ENCODE results near the gene CEBPZOS. TPM values are rescaled to one million over a fixed set of nuclear protein-coding genes. Genes with fewer than 3 reads are reported as not detected.
"Not testable (repeated sequence)": the region's sequence is repeated elsewhere in the genome, so short reads cannot be mapped to it uniquely, and the experiment has no call there.

Gene CEBPZOS
- total RNA-seq, 4 donors from 2014 or later, result 18.0 to 28.2 (median 21.8) TPM

- Histone ChIP-seq H3K4me1 (peaks cover 0 to 5% (median 0%) of the 10 kb centered on the region in 4 donors), H3K36me3 (no peaks in the 10 kb centered on the region), H3K27ac (peak overlapping the region in 2 of 4 donors; percentile 81 to 92), H3K27me3 (no peaks in the 10 kb centered on the region), H3K9me3 (no peaks in the 10 kb centered on the region), H3K4me3 (no peak overlapping the region)
- no peak for DNase-seq (ENCODE audit: low spot score in 2 of 2)
- WGBS, 2 donors, result 39 to 44% methylated on average over 4 of the region's 4 CpGs
- TF ChIP-seq EP300 (IDR thresholded peaks at IDR 0.05) (no peak), CTCF (IDR thresholded peaks at IDR 0.05) (no peak)
Observed at GRCh38 chr2:37191253-37191652, 5.0 kb upstream of the CEBPZOS start.

- Histone ChIP-seq H3K4me3 (no peak overlapping the region), H3K4me1 (peaks cover 0 to 5% (median 0%) of the 10 kb centered on the region in 4 donors), H3K27ac (peak overlapping the region in 2 of 4 donors; percentile 81 to 92), H3K9me3 (no peaks in the 10 kb centered on the region), H3K36me3 (no peaks in the 10 kb centered on the region), H3K27me3 (no peaks in the 10 kb centered on the region)
- no peak for TF ChIP-seq POLR2A (IDR thresholded peaks at IDR 0.05)
- TF ChIP-seq EP300 (IDR thresholded peaks at IDR 0.05), result no peak
- no peak for TF ChIP-seq CTCF (IDR thresholded peaks at IDR 0.05)
- 76 to 83% methylated on average over 6 of the region's 6 CpGs for WGBS, 2 donors
- no peak for DNase-seq (ENCODE audit: low spot score in 2 of 2)
Observed at GRCh38 chr2:37191747-37192146, 4.5 kb upstream of the CEBPZOS start.

- Histone ChIP-seq H3K36me3 (no peaks in the 10 kb centered on the region), H3K4me1 (peaks cover 0 to 11% (median 4%) of the 10 kb centered on the region in 4 donors), H3K4me3 (no peak overlapping the region), H3K27ac (no peak overlapping the region), H3K9me3 (no peaks in the 10 kb centered on the region), H3K27me3 (no peaks in the 10 kb centered on the region)
- DNase-seq (ENCODE audit: low spot score in 2 of 2), result no peak
- 88 to 97% methylated on average over 1 of the region's 1 CpG for WGBS, 2 donors
- no peak for TF ChIP-seq EP300 (IDR thresholded peaks at IDR 0.05)
Observed at GRCh38 chr2:37192551-37192950, 3.7 kb upstream of the CEBPZOS start.

GRCh38 chr2:37195862-37196319 lies 405 bp upstream of the CEBPZOS start:
- peaks cover 0 to 23% (median 8%) of the 10 kb centered on the region in 4 donors for H3K4me1 ChIP-seq
- H3K4me3 ChIP-seq, result peak overlapping the region; percentile 76 to 97 (median 90)
- H3K27ac ChIP-seq, result peak overlapping the region; percentile 76 to 95 (median 90)
- not testable (repeated sequence) for DNase-seq (ENCODE audit: low spot score in 2 of 2); H3K27me3 ChIP-seq; H3K9me3 ChIP-seq
- WGBS, 2 donors, result 83 to 89% methylated on average over 20 of the region's 20 CpGs
- H3K36me3 ChIP-seq, result peaks cover 0 to 23% (median 0%) of the 10 kb centered on the region in 3 donors

- Histone ChIP-seq H3K27me3 (no peaks in the 10 kb centered on the region), H3K9me3 (peaks cover 0 to 9% (median 0%) of the 10 kb centered on the region in 4 donors), H3K4me3 (no peak overlapping the region), H3K36me3 (peaks cover 0 to 50% (median 6%) of the 10 kb centered on the region in 3 donors), H3K4me1 (peaks cover 0 to 23% (median 8%) of the 10 kb centered on the region in 4 donors), H3K27ac (no peak overlapping the region)
- TF ChIP-seq CTCF (IDR thresholded peaks at IDR 0.05), result no peak
- WGBS, 2 donors, result 88 to 91% methylated on average over 8 of the region's 8 CpGs
- DNase-seq (ENCODE audit: low spot score in 2 of 2), result no peak
Observed at GRCh38 chr2:37198681-37199065, 2.4 kb downstream of the CEBPZOS start.

- Histone ChIP-seq H3K36me3 (peaks cover 8 to 76% (median 9%) of the 10 kb centered on the region in 3 donors), H3K4me3 (no peak overlapping the region), H3K9me3 (peaks cover 0 to 23% (median 0%) of the 10 kb centered on the region in 4 donors), H3K27ac (no peak overlapping the region), H3K4me1 (peaks cover 0 to 18% (median 8%) of the 10 kb centered on the region in 4 donors), H3K27me3 (no peaks in the 10 kb centered on the region)
- 83 to 86% methylated on average over 1 of the region's 1 CpG for WGBS, 2 donors
- TF ChIP-seq POLR2A (IDR thresholded peaks at IDR 0.05), result no peak
- no peak for TF ChIP-seq EP300 (IDR thresholded peaks at IDR 0.05)
- TF ChIP-seq CTCF (IDR thresholded peaks at IDR 0.05), result no peak
- DNase-seq (ENCODE audit: low spot score in 2 of 2), result no peak
Observed at GRCh38 chr2:37201208-37201607, 4.9 kb downstream of the CEBPZOS start.
